Nephron progenitor cell (in vitro differentiated cells): ENCODE results near the gene SBK2.

ENCODE experiments used
- DNase-seq: peaks from one replicate; pipeline ENCODE4 v3.0.0; 2021
- H3K27ac Mint-ChIP-seq: 2 replicates; pipeline ENCODE4 v1.8.0; 2021; ENCODE audit warnings: mild to moderate bottlenecking, moderate library complexity, mixed read lengths
- H3K27me3 Mint-ChIP-seq: 2 replicates; pipeline ENCODE4 v1.8.0; 2021; ENCODE audit warnings: mild to moderate bottlenecking, low read depth, mixed read lengths; ENCODE audit not compliant: poor library complexity
- H3K36me3 Mint-ChIP-seq: 2 replicates; pipeline ENCODE4 v1.8.0; 2021; ENCODE audit warnings: low read depth, mixed read lengths
- H3K4me1 Mint-ChIP-seq: 2 replicates; pipeline ENCODE4 v1.8.0; 2021; ENCODE audit warnings: mixed read lengths
- H3K4me3 Mint-ChIP-seq: 2 replicates; pipeline ENCODE4 v1.8.0; 2021; ENCODE audit warnings: mild to moderate bottlenecking, moderate library complexity, mixed read lengths
- H3K9me3 Mint-ChIP-seq: 2 replicates; pipeline ENCODE4 v1.8.0; 2021; ENCODE audit warnings: mild to moderate bottlenecking, moderate library complexity, mixed read lengths
- CTCF ChIP-seq: fragments of 200-600 bp; sonication (generic); IDR thresholded peaks from 2 replicates; pipeline ENCODE4 v1.5.0; 2021; ENCODE audit warnings: antibody characterized with exemption

SBK2 gene

GRCh38 chr19:55527197-55528029, 9.5 kb downstream of the SBK2 start:
- Mint-ChIP-seq H3K27me3 (peaks cover 10% of the 10 kb centered on the region), H3K4me3 (no peak overlapping the region), H3K9me3 (no peaks in the 10 kb centered on the region), H3K36me3 (peaks cover 4% of the 10 kb centered on the region), H3K4me1 (peaks cover 6% of the 10 kb centered on the region), H3K27ac (no peak overlapping the region)
- no peak for DNase-seq
- no peak for TF ChIP-seq CTCF

- peaks cover 10% of the 10 kb centered on the region for H3K27me3 Mint-ChIP-seq
- peak; percentile 48 for DNase-seq
- H3K9me3 Mint-ChIP-seq = no peaks in the 10 kb centered on the region
- peaks cover 4% of the 10 kb centered on the region for H3K36me3 Mint-ChIP-seq
- H3K4me3 Mint-ChIP-seq = no peak overlapping the region
- TF ChIP-seq CTCF = no peak
- peaks cover 14% of the 10 kb centered on the region for H3K4me1 Mint-ChIP-seq
- no peak overlapping the region for H3K27ac Mint-ChIP-seq
Observed at GRCh38 chr19:55526216-55527196, 10.4 kb downstream of the SBK2 start.

GRCh38 chr19:55525289-55526101, 11.4 kb downstream of the SBK2 start:
- Mint-ChIP-seq H3K27me3 (peaks cover 10% of the 10 kb centered on the region), H3K4me1 (peaks cover 21% of the 10 kb centered on the region), H3K9me3 (no peaks in the 10 kb centered on the region), H3K27ac (peak overlapping the region; percentile 96), H3K4me3 (no peak overlapping the region), H3K36me3 (peaks cover 4% of the 10 kb centered on the region)
- no peak for TF ChIP-seq CTCF
- DNase-seq = no peak

GRCh38 chr19:55520691-55521292, 16.1 kb downstream of the SBK2 start:
- Mint-ChIP-seq H3K4me3 (no peak overlapping the region), H3K27ac (no peak overlapping the region), H3K27me3 (peaks cover 24% of the 10 kb centered on the region), H3K4me1 (peaks cover 25% of the 10 kb centered on the region), H3K36me3 (peaks cover 4% of the 10 kb centered on the region), H3K9me3 (no peaks in the 10 kb centered on the region)
- no peak for TF ChIP-seq CTCF
- DNase-seq = no peak

- no peak overlapping the region for H3K4me3 Mint-ChIP-seq
- no peak for DNase-seq
- H3K27me3 Mint-ChIP-seq = peaks cover 25% of the 10 kb centered on the region
- H3K36me3 Mint-ChIP-seq = peaks cover 4% of the 10 kb centered on the region
- H3K4me1 Mint-ChIP-seq = peaks cover 23% of the 10 kb centered on the region
- H3K9me3 Mint-ChIP-seq = no peaks in the 10 kb centered on the region
- TF ChIP-seq CTCF = no peak
- H3K27ac Mint-ChIP-seq = no peak overlapping the region
Observed at GRCh38 chr19:55519451-55520311, 17.3 kb downstream of the SBK2 start.
